ENCODE measurements around the gene CRYGA. TPM values are rescaled to one million over a fixed set of nuclear protein-coding genes. Genes with fewer than 3 reads are reported as not detected.
"Not testable (repeated sequence)": the region's sequence is repeated elsewhere in the genome, so short reads cannot be mapped to it uniquely, and the experiment has no call there.

Gene CRYGA
- polyA plus RNA-seq, 1 donor, result not detected

DNA sequence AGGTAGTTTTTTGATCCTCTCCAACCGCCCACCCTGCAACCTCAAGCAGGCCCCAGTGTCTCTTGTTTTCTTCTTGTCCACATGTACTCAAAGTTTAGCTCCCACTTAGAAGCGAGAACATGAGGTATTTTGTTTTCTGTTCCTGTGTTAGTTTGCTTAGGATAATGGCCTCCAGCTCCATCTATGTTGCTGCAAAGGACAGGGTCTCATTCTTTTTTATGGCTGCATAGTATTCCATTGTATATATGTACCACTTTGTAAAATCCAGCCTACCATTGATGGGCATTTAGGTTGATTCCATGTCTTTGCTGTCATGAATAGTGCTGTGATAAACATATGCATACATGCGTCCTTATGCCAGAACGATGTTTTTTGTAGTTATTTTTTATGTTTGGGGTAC, 36.3 kb downstream of the CRYGA start:
- WGBS (ENCODE audit: insufficient coverage, low lambda C conversion rate), result 100% methylated on average over 3 of the region's 4 CpGs
- no peak for DNase-seq
- no peak overlapping the region for H3K27ac ChIP-seq (ENCODE audit: low read length)
- H3K27me3 ChIP-seq (ENCODE audit: control insufficient read depth, insufficient read depth, low read length), result no peaks in the 10 kb centered on the region
- no peak overlapping the region for H3K4me3 ChIP-seq (ENCODE audit: low read length)
- peaks cover 33% of the 10 kb centered on the region for H3K4me1 ChIP-seq (ENCODE audit: control insufficient read depth, insufficient read depth, low read length)
- H3K9me3 ChIP-seq (ENCODE audit: control insufficient read depth, low read depth, low read length), result no peaks in the 10 kb centered on the region
- H3K36me3 ChIP-seq (ENCODE audit: control insufficient read depth, insufficient read depth, low read length), result no peaks in the 10 kb centered on the region

DNA sequence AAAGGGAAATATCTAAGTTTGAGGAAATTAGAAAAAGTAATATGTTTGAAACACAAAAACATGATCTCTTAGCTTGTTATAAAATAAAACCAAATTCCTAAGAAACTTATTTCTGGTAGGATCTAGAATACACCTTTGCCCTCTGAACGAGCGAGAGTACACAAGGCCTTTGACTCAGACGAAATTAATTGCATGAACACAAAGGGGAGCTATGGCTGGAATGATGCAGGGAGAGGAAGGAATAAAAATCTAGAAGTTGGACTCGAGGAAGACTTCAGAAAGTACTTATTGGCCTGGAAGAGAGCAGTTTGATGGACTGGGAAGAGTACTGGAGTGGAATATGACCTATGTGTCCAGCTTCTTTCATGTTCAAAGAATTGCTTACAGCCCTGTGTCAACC, 38.1 kb downstream of the CRYGA start:
- Histone ChIP-seq H3K36me3 (ENCODE audit: control insufficient read depth, insufficient read depth, low read length) (no peaks in the 10 kb centered on the region), H3K4me3 (ENCODE audit: low read length) (no peak overlapping the region), H3K4me1 (ENCODE audit: control insufficient read depth, insufficient read depth, low read length) (peaks cover 27% of the 10 kb centered on the region), H3K9me3 (ENCODE audit: control insufficient read depth, low read depth, low read length) (no peaks in the 10 kb centered on the region), H3K27ac (ENCODE audit: low read length) (no peak overlapping the region), H3K27me3 (ENCODE audit: control insufficient read depth, insufficient read depth, low read length) (no peaks in the 10 kb centered on the region)
- WGBS (ENCODE audit: insufficient coverage, low lambda C conversion rate), result 17% methylated on average over 1 of the region's 4 CpGs
- peak; percentile 18 to 64 for DNase-seq

DNA sequence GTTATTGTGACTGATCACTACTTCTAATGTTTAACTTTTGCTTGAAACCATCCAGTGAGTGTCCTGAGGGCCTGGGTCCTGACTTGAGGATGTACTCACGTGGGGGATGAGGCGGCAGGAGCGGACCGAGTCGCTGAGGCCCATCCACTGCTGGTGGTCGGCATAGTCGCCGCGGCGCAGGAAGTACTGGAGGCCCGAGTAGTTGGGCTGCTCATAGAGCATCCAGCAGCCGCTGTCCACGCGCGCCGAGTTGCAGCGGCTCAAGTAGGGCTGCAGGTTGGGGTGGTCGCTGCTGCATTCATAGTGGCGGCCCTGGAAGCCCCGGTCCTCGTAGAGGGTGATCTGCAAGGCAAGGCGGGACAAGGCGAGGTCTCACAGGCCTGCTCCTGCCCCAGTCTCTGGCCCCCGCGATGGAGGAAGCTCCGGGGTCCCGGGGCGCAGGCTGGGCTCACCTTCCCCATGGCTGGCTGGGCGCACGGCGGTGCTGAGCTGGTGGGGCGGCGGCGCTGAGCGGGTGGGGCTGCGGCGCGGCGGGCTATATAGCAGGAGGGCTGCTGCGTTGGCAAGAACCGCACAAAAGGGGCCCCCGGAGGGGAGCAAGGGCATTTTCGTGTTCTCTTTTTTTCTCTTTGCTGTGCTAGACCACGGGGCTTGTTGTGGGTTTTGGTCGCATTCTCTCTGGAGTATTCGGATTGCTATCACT, 39.2 kb downstream of the CRYGA start, which contains the start of gene CRYGD:
Gene CRYGD, minus strand, starts transcription at position 512 of the 703 bp plus-strand sequence. Its CDS starts 51 bp downstream, at position 461.
- H3K27me3 ChIP-seq (ENCODE audit: control insufficient read depth, insufficient read depth, low read length); H3K27ac ChIP-seq (ENCODE audit: low read length); H3K9me3 ChIP-seq (ENCODE audit: control insufficient read depth, low read depth, low read length); H3K36me3 ChIP-seq (ENCODE audit: control insufficient read depth, insufficient read depth, low read length): not testable (repeated sequence)
- Histone ChIP-seq H3K4me3 (ENCODE audit: low read length) (peak within 1 kb of the TSS; percentile 25), H3K4me1 (ENCODE audit: control insufficient read depth, insufficient read depth, low read length) (peaks cover 16% of the 10 kb centered on the region)
- DNase-seq, result peak in 1 of 2 donors; percentile 26
- WGBS (ENCODE audit: insufficient coverage, low lambda C conversion rate), result no CpG with 5 or more reads among the region's 46 CpGs

DNA sequence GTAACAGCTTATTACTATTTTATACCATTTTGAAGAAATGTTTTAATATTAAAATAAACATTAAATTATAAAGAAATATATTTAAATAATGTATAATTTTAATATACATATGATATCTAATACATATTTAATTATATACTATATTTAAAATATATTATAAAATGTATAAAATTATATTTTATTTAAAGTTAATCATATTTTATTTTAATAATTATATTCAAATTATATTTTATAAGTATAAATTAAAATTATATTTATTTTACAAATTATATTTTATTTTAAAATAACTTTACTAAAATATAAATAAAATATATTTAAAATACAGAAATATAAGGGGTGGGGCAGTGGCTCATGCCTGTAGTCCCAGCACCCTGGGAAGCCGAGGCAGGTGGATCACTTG, 41.1 kb downstream of the CRYGA start:
- no peak overlapping the region for H3K4me3 ChIP-seq (ENCODE audit: low read length)
- H3K27me3 ChIP-seq (ENCODE audit: control insufficient read depth, insufficient read depth, low read length), result no peaks in the 10 kb centered on the region
- DNase-seq, result no peak
- no CpG with 5 or more reads among the region's 1 CpG for WGBS (ENCODE audit: insufficient coverage, low lambda C conversion rate)
- H3K9me3 ChIP-seq (ENCODE audit: control insufficient read depth, low read depth, low read length), result no peaks in the 10 kb centered on the region
- H3K36me3 ChIP-seq (ENCODE audit: control insufficient read depth, insufficient read depth, low read length), result no peaks in the 10 kb centered on the region
- H3K27ac ChIP-seq (ENCODE audit: low read length), result no peak overlapping the region
- peaks cover 15% of the 10 kb centered on the region for H3K4me1 ChIP-seq (ENCODE audit: control insufficient read depth, insufficient read depth, low read length)

DNA sequence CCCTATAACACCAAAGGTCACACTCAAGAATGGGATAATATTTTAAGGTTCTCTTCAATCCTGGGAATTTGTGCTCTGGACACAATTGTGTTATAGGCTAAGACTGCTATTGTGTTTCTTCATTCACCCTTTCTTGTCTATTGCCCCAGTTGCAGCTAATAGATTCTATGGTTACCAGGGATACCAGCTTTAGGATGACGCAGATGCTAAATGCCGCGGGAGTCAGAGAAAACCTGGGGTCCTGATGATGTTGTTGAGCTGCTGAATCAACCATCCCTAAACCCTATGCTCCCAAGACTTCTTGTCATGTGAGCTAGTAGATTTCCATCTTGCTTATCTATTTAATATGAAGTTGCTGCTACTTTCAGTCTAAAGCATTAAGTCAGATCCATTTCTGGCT, 44.5 kb downstream of the CRYGA start:
- WGBS (ENCODE audit: insufficient coverage, low lambda C conversion rate), result no CpG with 5 or more reads among the region's 3 CpGs
- Histone ChIP-seq H3K27me3 (ENCODE audit: control insufficient read depth, insufficient read depth, low read length) (no peaks in the 10 kb centered on the region), H3K27ac (ENCODE audit: low read length) (no peak overlapping the region), H3K4me3 (ENCODE audit: low read length) (no peak overlapping the region), H3K9me3 (ENCODE audit: control insufficient read depth, low read depth, low read length) (no peaks in the 10 kb centered on the region), H3K36me3 (ENCODE audit: control insufficient read depth, insufficient read depth, low read length) (no peaks in the 10 kb centered on the region), H3K4me1 (ENCODE audit: control insufficient read depth, insufficient read depth, low read length) (no peaks in the 10 kb centered on the region)
- no peak for DNase-seq

DNA sequence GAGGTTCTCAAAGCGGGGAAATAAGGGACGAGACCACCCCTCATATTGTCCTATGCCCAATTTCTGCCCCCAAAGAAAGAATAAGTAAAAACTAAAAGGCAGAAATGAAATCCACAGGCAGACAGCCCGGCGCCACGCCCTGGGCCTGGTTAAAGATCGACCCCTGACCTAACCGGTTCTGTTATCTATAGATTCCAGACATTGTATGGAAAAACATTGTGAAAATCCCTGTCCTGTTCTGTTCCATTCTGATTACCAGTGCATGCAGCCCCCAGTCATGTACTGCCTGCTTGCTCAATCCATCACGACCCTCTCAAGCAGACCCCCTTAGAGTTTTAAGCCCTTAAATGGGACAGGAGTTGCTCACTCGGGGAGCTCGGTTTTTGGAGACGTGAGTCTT, 46.0 kb downstream of the CRYGA start:
- WGBS (ENCODE audit: insufficient coverage, low lambda C conversion rate), result no CpG with 5 or more reads among the region's 11 CpGs
- H3K27ac ChIP-seq (ENCODE audit: low read length), result not testable (repeated sequence)

DNA sequence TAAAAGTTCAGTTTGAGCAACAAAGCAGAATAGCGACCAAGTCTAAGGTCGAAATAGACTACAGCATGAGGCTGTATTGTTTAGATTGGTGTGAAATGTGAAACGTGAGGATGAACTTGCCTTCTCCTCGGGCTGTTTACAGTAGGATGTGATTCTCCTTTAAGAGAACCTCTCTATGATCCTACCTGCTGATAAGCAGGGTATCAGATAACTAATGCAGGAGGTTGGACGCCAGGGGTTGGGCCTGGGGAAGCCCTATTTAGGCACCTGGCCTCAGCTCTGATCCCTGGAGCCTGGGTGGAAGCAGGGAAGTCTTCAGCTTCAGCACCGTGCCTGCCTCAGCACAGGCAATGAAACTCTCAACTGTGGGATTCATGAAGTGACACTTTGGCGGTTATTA, 50.4 kb downstream of the CRYGA start:
- no CpG with 5 or more reads among the region's 7 CpGs for WGBS (ENCODE audit: insufficient coverage, low lambda C conversion rate)
- no peak overlapping the region for H3K4me3 ChIP-seq (ENCODE audit: low read length)
- H3K4me1 ChIP-seq (ENCODE audit: control insufficient read depth, insufficient read depth, low read length), result peaks cover 9% of the 10 kb centered on the region
- no peak overlapping the region for H3K27ac ChIP-seq (ENCODE audit: low read length)
- H3K27me3 ChIP-seq (ENCODE audit: control insufficient read depth, insufficient read depth, low read length), result peaks cover 3% of the 10 kb centered on the region
- H3K36me3 ChIP-seq (ENCODE audit: control insufficient read depth, insufficient read depth, low read length), result no peaks in the 10 kb centered on the region
- peak in 1 of 2 donors; percentile 23 for DNase-seq
- H3K9me3 ChIP-seq (ENCODE audit: control insufficient read depth, low read depth, low read length), result no peaks in the 10 kb centered on the region

More for the DNA sequence above, 46.0 kb downstream of the CRYGA start:
- not testable (repeated sequence) for H3K4me3 ChIP-seq (ENCODE audit: low read length); H3K4me1 ChIP-seq (ENCODE audit: control insufficient read depth, insufficient read depth, low read length); H3K36me3 ChIP-seq (ENCODE audit: control insufficient read depth, insufficient read depth, low read length); DNase-seq; H3K27me3 ChIP-seq (ENCODE audit: control insufficient read depth, insufficient read depth, low read length); H3K9me3 ChIP-seq (ENCODE audit: control insufficient read depth, low read depth, low read length)

DNA sequence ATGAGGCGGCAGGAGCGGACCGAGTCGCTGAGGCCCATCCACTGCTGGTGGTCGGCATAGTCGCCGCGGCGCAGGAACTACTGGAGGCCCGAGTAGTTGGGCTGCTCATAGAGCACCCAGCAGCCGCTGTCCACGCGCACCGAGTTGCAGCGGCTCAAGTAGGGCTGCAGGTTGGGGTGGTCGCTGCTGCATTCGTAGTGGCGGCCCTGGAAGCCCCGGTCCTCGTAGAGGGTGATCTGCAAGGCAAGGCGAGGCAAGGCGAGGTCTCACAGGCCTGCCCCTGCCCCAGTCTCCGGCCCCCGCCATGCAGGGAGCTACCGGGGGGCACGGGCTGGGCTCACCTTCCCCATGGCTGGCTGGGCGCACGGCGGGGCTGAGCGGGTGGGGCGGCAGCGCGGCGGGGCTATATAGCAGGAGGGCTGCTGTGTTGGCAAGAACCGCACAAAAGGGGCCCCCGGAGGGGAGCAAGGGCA, 51.1 kb downstream of the CRYGA start:
- not testable (repeated sequence) for H3K27me3 ChIP-seq (ENCODE audit: control insufficient read depth, insufficient read depth, low read length); H3K36me3 ChIP-seq (ENCODE audit: control insufficient read depth, insufficient read depth, low read length); H3K4me1 ChIP-seq (ENCODE audit: control insufficient read depth, insufficient read depth, low read length); H3K9me3 ChIP-seq (ENCODE audit: control insufficient read depth, low read depth, low read length); H3K27ac ChIP-seq (ENCODE audit: low read length); H3K4me3 ChIP-seq (ENCODE audit: low read length)
- WGBS (ENCODE audit: insufficient coverage, low lambda C conversion rate), result no CpG with 5 or more reads among the region's 36 CpGs
- DNase-seq, result peak in 1 of 2 donors; percentile 17

Other genes with a start within 250 kb of the CRYGA start
- 11.3 TPM for gene PLEKHM3, start 138.1 kb downstream of the CRYGA start, polyA plus RNA-seq
- gene CRYGD, start 39.1 kb downstream of the CRYGA start, polyA plus RNA-seq, result 0.52 TPM
- gene CRYGC, start 33.8 kb downstream of the CRYGA start, polyA plus RNA-seq, result not detected
- gene CRYGB, start 17.4 kb downstream of the CRYGA start, polyA plus RNA-seq, result not detected
- 0.84 TPM for gene C2orf80, start 26.4 kb upstream of the CRYGA start, polyA plus RNA-seq
- 110 TPM for gene IDH1, start 91.5 kb upstream of the CRYGA start, polyA plus RNA-seq
- 16.7 TPM for gene PIKFYVE, start 102.7 kb upstream of the CRYGA start, polyA plus RNA-seq
- 0.46 TPM for gene PTH2R, start 243.2 kb upstream of the CRYGA start, polyA plus RNA-seq

Measured in large intestine (tissue), 3 donors.